ENCODE data around the gene PPP2R3A. TPM values are rescaled to one million over a fixed set of nuclear protein-coding genes. Genes with fewer than 3 reads are reported as not detected.

Gene PPP2R3A
- total and polyA plus RNA-seq, 2 experiments from 2014 or later, result 6.4 to 15.2 TPM

- TF ChIP-seq EZH2phosphoT487 (IDR thresholded peaks at IDR 0.05; ENCODE audit: unreplicated experiment) (no peak), CREB1 (CRISPR knock-in tag; IDR thresholded peaks at IDR 0.05; ENCODE audit: low read depth) (no peak), EZH2 (IDR thresholded peaks at IDR 0.05; ENCODE audit: low read depth, unreplicated experiment) (no peak), REST (IDR thresholded peaks at IDR 0.05; ENCODE audit: unreplicated experiment) (no peak)
These were observed 73.1 kb downstream of the PPP2R3A start (continued) for GRCh38 chr3:136038668-136039067.

GRCh38 chr3:136042608-136043221 is 77.2 kb downstream of the PPP2R3A start:
- H3K4me1 ChIP-seq (ENCODE audit: insufficient read depth), result peaks cover 8% of the 10 kb centered on the region; the same call in 1 of the 2 replicates
- peaks cover 14% of the 10 kb centered on the region for H3K36me3 Mint-ChIP-seq (ENCODE audit: low read depth)
- H3F3A ChIP-seq (replicated peaks; ENCODE audit: low read depth), result no peaks in the 10 kb centered on the region
- no peaks in the 10 kb centered on the region for H3K27me3 ChIP-seq (ENCODE audit: insufficient read depth)
- H3K4me1 Mint-ChIP-seq, result peaks cover 7% of the 10 kb centered on the region; the same call in 2 of the 3 replicates
- no peak overlapping the region for H3K4me3 ChIP-seq
- H3K9me2 ChIP-seq (ENCODE audit: insufficient read depth), result no peaks in the 10 kb centered on the region
- no peaks in the 10 kb centered on the region for H3K36me3 ChIP-seq (ENCODE audit: insufficient read depth)
- no peak overlapping the region for H3K4me3 Mint-ChIP-seq
- H3K27me3 Mint-ChIP-seq (ENCODE audit: insufficient read depth, low read depth, poor library complexity), result peaks cover 4% of the 10 kb centered on the region
- H3K4me2 ChIP-seq, result no peak overlapping the region
- H4K20me1 ChIP-seq (replicated peaks; ENCODE audit: insufficient read depth), result no peaks in the 10 kb centered on the region
- TF ChIP-seq CREB1 (CRISPR knock-in tag; IDR thresholded peaks at IDR 0.05; ENCODE audit: low read depth) (no peak), CTCF (conservative IDR thresholded peaks at IDR 0.05; ENCODE audit: low read depth in 2 of 2) (peak; percentile 57 to 84)
- H2AFZ ChIP-seq, result no peak overlapping the region
- no peaks in the 10 kb centered on the region for H3K9me3 Mint-ChIP-seq
- H3K27ac Mint-ChIP-seq, result no peak overlapping the region
- ATAC-seq, result peak; percentile 57; the same call in 2 of the 3 replicates
- H3K79me2 ChIP-seq (replicated peaks; ENCODE audit: insufficient read depth), result no peaks in the 10 kb centered on the region
- H3K27ac ChIP-seq (ENCODE audit: low read depth), result no peak overlapping the region
- DNase-seq (ENCODE audit: low spot score), result peak; percentile 86

- no peak overlapping the region for H3K4me3 ChIP-seq
- no peak overlapping the region for H3K27ac ChIP-seq (ENCODE audit: low read depth)
- no peak for DNase-seq (ENCODE audit: low spot score)
- H3K36me3 ChIP-seq (ENCODE audit: insufficient read depth), result no peaks in the 10 kb centered on the region
- no peaks in the 10 kb centered on the region for H3F3A ChIP-seq (replicated peaks; ENCODE audit: low read depth)
- Mint-ChIP-seq H3K9me3 (no peaks in the 10 kb centered on the region), H3K4me1 (peaks cover 7% of the 10 kb centered on the region; the same call in 2 of the 3 replicates), H3K27ac (no peak overlapping the region), H3K27me3 (ENCODE audit: insufficient read depth, low read depth, poor library complexity) (peaks cover 4% of the 10 kb centered on the region), H3K36me3 (ENCODE audit: low read depth) (peaks cover 14% of the 10 kb centered on the region), H3K4me3 (no peak overlapping the region)
- H3K4me2 ChIP-seq, result no peak overlapping the region
- peaks cover 8% of the 10 kb centered on the region; the same call in 1 of the 2 replicates for H3K4me1 ChIP-seq (ENCODE audit: insufficient read depth)
- H3K79me2 ChIP-seq (replicated peaks; ENCODE audit: insufficient read depth), result no peaks in the 10 kb centered on the region
- H3K9me2 ChIP-seq (ENCODE audit: insufficient read depth), result no peaks in the 10 kb centered on the region
- no peaks in the 10 kb centered on the region for H4K20me1 ChIP-seq (replicated peaks; ENCODE audit: insufficient read depth)
- no peak overlapping the region for H2AFZ ChIP-seq
- no peaks in the 10 kb centered on the region for H3K27me3 ChIP-seq (ENCODE audit: insufficient read depth)
- ATAC-seq, result no peak
- TF ChIP-seq REST (IDR thresholded peaks at IDR 0.05; ENCODE audit: unreplicated experiment) (no peak), EZH2phosphoT487 (IDR thresholded peaks at IDR 0.05; ENCODE audit: unreplicated experiment) (no peak), EZH2 (IDR thresholded peaks at IDR 0.05; ENCODE audit: low read depth, unreplicated experiment) (no peak), ZNF114 (CRISPR knock-in tag; IDR thresholded peaks at IDR 0.05) (no peak), ETS1 (IDR thresholded peaks at IDR 0.05) (no peak), JUNB (IDR thresholded peaks at IDR 0.05; ENCODE audit: unreplicated experiment) (no peak), STAT1 (IDR thresholded peaks at IDR 0.05; ENCODE audit: unreplicated experiment) (no peak), CREB1 (CRISPR knock-in tag; IDR thresholded peaks at IDR 0.05; ENCODE audit: low read depth) (no peak), ZNF331 (CRISPR knock-in tag; IDR thresholded peaks at IDR 0.05; ENCODE audit: low read depth) (no peak)
These were observed 79.6 kb downstream of the PPP2R3A start for GRCh38 chr3:136044980-136045745.
